MM.1S (cell line): Measurements from ENCODE around the gene ADO.

ENCODE experiments used
- CTCF ChIP-seq: fragments of 300-600 bp; sonication (generic); IDR thresholded peaks from 2 replicates; pipeline ENCODE4 v1.5.1; 2016; ENCODE audit warnings: antibody characterized with exemption, low read length, mixed read lengths
- EZH2 ChIP-seq: fragments of 300-600 bp; sonication (generic); optimal IDR thresholded peaks from 2 replicates; pipeline ENCODE3; 2017; ENCODE audit warnings: low read depth, mild to moderate bottlenecking, antibody characterized with exemption, low read length, mixed read lengths
- EZH2phosphoT487 ChIP-seq: fragments of 300-600 bp; sonication (generic); IDR thresholded peaks from 2 replicates; pipeline ENCODE4 v1.6.1; 2018; ENCODE audit warnings: antibody characterized with exemption, low read length

- no peak for TF ChIP-seq CTCF
- no peak for TF ChIP-seq EZH2phosphoT487
- no peak for TF ChIP-seq EZH2
These were observed 12.0 kb downstream of the ADO start, which contains the start of gene EGR2 for GRCh38 chr10:62816331-62817120.
